ENCODE results near the gene CD46. TPM values are rescaled to one million over a fixed set of nuclear protein-coding genes. Genes with fewer than 3 reads are reported as not detected.

CD46 gene
- polyA plus RNA-seq, 1 experiment: 61.7 TPM

GRCh38 chr1:207822124-207822601, 70.3 kb downstream of the CD46 start:
- H3K27me3 ChIP-seq (ENCODE audit: control insufficient read depth, insufficient read depth, low read length): no peaks in the 10 kb centered on the region
- TF ChIP-seq CTCF (IDR thresholded peaks at IDR 0.05; ENCODE audit: insufficient read depth, low read depth, low read length): no peak

GRCh38 chr1:207822602-207823451, 71.0 kb downstream of the CD46 start:
- POLR2A ChIA-PET: interaction anchor here (0.6 kb wide), 1 partner anchor 140 kb away, joined by 17 read pairs; no protein-coding TSS in a partner anchor
- no peaks in the 10 kb centered on the region for H3K27me3 ChIP-seq (ENCODE audit: control insufficient read depth, insufficient read depth, low read length)
- DNase-seq (ENCODE audit: low read depth): no peak
- peaks cover 2% of the 10 kb centered on the region; the same call in 1 of the 2 replicates for H3K36me3 ChIP-seq (ENCODE audit: control insufficient read depth, insufficient read depth, low read length)
- CTCF ChIA-PET: interaction anchor here (0.6 to 20.7 kb wide), 6 partner anchors 8 to 203 kb away, joined by 3 to 332 read pairs (median 8); no protein-coding TSS in a partner anchor
- H3K4me3 ChIP-seq (ENCODE audit: low read depth, low read length): peak overlapping the region; percentile 50
- TF ChIP-seq CTCF (IDR thresholded peaks at IDR 0.05; ENCODE audit: insufficient read depth, low read depth, low read length): no peak

More at GRCh38 chr1:207822124-207822601, 70.3 kb downstream of the CD46 start:
- Histone ChIP-seq H3K4me3 (ENCODE audit: low read depth, low read length) (peak overlapping the region; percentile 50; the same call in 1 of the 2 replicates), H3K36me3 (ENCODE audit: control insufficient read depth, insufficient read depth, low read length) (peaks cover 2% of the 10 kb centered on the region; the same call in 1 of the 2 replicates)
- CTCF ChIA-PET: interaction anchor here (1.2 to 20.7 kb wide), 4 partner anchors 12 to 141 kb away, joined by 4 to 332 read pairs (median 28); no protein-coding TSS in a partner anchor
- POLR2A ChIA-PET: no interaction called here
- no peak for DNase-seq (ENCODE audit: low read depth)

GRCh38 chr1:207823531-207823879, 71.7 kb downstream of the CD46 start:
- no peak for TF ChIP-seq CTCF (IDR thresholded peaks at IDR 0.05; ENCODE audit: insufficient read depth, low read depth, low read length)
- Histone ChIP-seq H3K4me3 (ENCODE audit: low read depth, low read length) (peak overlapping the region; percentile 50), H3K27me3 (ENCODE audit: control insufficient read depth, insufficient read depth, low read length) (no peaks in the 10 kb centered on the region), H3K36me3 (ENCODE audit: control insufficient read depth, insufficient read depth, low read length) (peaks cover 2% of the 10 kb centered on the region; the same call in 1 of the 2 replicates)
- ChIA-PET POLR2A (interaction anchor here (0.6 kb wide), 1 partner anchor 140 kb away, joined by 17 read pairs; no protein-coding TSS in a partner anchor), CTCF (interaction anchor here (0.6 to 20.7 kb wide), 13 partner anchors 9 to 204 kb away, joined by 3 to 332 read pairs (median 4); no protein-coding TSS in a partner anchor)
- DNase-seq (ENCODE audit: low read depth): no peak

GRCh38 chr1:207823880-207824566, 72.2 kb downstream of the CD46 start:
- H3K4me3 ChIP-seq (ENCODE audit: low read depth, low read length): peak overlapping the region; percentile 50
- peak; percentile 90 for DNase-seq (ENCODE audit: low read depth)
- ChIA-PET POLR2A (no interaction called here), CTCF (interaction anchor here (0.6 to 20.7 kb wide), 14 partner anchors 9 to 316 kb away, joined by 3 to 332 read pairs (median 4); no protein-coding TSS in a partner anchor)
- peak; percentile 63 for TF ChIP-seq CTCF (IDR thresholded peaks at IDR 0.05; ENCODE audit: insufficient read depth, low read depth, low read length)
- H3K36me3 ChIP-seq (ENCODE audit: control insufficient read depth, insufficient read depth, low read length): peaks cover 2% of the 10 kb centered on the region; the same call in 1 of the 2 replicates
- H3K27me3 ChIP-seq (ENCODE audit: control insufficient read depth, insufficient read depth, low read length): no peaks in the 10 kb centered on the region

Data from BJ (cell line).